Endothelial cell (in vitro differentiated cells): ENCODE data around the gene CDON. TPM values are rescaled to one million over a fixed set of nuclear protein-coding genes. Genes with fewer than 3 reads are reported as not detected.

Source experiments
- DNase-seq: peaks from one replicate; pipeline ENCODE4 v3.0.0; 2021; ENCODE audit warnings: low spot score
- H3K27ac Mint-ChIP-seq: one replicate; pipeline ENCODE4 v1.8.0; 2021; ENCODE audit warnings: mixed read lengths, inconsistent platforms; ENCODE audit not compliant: unreplicated experiment
- H3K27me3 Mint-ChIP-seq: one replicate; pipeline ENCODE4 v1.8.0; 2021; ENCODE audit warnings: mild to moderate bottlenecking, moderate library complexity, mixed read lengths, inconsistent platforms; ENCODE audit not compliant: unreplicated experiment
- H3K36me3 Mint-ChIP-seq: one replicate; pipeline ENCODE4 v1.8.0; 2021; ENCODE audit warnings: mild to moderate bottlenecking, low read depth, mixed read lengths, inconsistent platforms; ENCODE audit not compliant: unreplicated experiment
- H3K4me1 Mint-ChIP-seq: one replicate; pipeline ENCODE4 v1.8.0; 2021; ENCODE audit warnings: mild to moderate bottlenecking, mixed read lengths, inconsistent platforms; ENCODE audit not compliant: unreplicated experiment
- H3K4me3 Mint-ChIP-seq: one replicate; pipeline ENCODE4 v1.8.0; 2021; ENCODE audit warnings: mild to moderate bottlenecking, mixed read lengths, inconsistent platforms; ENCODE audit not compliant: unreplicated experiment
- H3K9me3 Mint-ChIP-seq: one replicate; pipeline ENCODE4 v1.8.0; 2021; ENCODE audit warnings: mixed read lengths, inconsistent platforms; ENCODE audit not compliant: unreplicated experiment
- total RNA-seq: library from RNA; stranded (reverse); fragmentation: NEBNext Ultra II Directional; extraction: Animal tissue kit (Norgen Biotek cat#: 25700); gene quantifications from one replicate; pipeline ENCODE4 v1.2.1, GENCODE V29; 2021; ENCODE audit not compliant: unreplicated experiment
- TF ChIP-seq, protein P1 (sequence below): fragments of 200-600 bp; sonication (generic); IDR thresholded peaks from one replicate; pipeline ENCODE4 v1.5.0; 2021; ENCODE audit warnings: antibody characterized with exemption; ENCODE audit not compliant: unreplicated experiment

CDON gene
- total RNA-seq, 1 donor from 2014 or later: 25.2 TPM

DNA sequence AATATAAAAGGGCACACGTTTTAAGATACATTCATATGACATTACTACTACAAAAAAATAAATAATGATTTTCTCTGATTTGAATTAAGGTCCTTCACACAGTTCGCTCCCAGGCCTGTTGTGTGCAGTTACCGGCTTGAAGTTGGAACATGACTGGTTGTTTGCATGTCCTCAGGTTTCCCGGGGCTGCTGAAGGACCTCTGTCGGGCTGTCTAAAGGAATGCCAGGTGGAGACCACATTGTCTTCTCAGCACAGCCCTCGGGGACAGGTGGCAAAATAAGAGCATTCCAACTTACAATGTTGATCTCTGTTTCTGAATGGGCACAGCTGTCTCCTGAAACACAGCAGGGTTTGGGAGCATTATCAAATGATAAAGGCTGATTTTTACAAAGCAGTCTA, 101.9 kb downstream of the CDON start:
- no peak for DNase-seq
- H3K4me1 Mint-ChIP-seq: no peaks in the 10 kb centered on the region
- no peak overlapping the region for H3K4me3 Mint-ChIP-seq
- H3K9me3 Mint-ChIP-seq: no peaks in the 10 kb centered on the region
- TF ChIP-seq, protein P1, sequence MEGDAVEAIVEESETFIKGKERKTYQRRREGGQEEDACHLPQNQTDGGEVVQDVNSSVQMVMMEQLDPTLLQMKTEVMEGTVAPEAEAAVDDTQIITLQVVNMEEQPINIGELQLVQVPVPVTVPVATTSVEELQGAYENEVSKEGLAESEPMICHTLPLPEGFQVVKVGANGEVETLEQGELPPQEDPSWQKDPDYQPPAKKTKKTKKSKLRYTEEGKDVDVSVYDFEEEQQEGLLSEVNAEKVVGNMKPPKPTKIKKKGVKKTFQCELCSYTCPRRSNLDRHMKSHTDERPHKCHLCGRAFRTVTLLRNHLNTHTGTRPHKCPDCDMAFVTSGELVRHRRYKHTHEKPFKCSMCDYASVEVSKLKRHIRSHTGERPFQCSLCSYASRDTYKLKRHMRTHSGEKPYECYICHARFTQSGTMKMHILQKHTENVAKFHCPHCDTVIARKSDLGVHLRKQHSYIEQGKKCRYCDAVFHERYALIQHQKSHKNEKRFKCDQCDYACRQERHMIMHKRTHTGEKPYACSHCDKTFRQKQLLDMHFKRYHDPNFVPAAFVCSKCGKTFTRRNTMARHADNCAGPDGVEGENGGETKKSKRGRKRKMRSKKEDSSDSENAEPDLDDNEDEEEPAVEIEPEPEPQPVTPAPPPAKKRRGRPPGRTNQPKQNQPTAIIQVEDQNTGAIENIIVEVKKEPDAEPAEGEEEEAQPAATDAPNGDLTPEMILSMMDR: no peak
- H3K27me3 Mint-ChIP-seq: peaks cover 4% of the 10 kb centered on the region
- H3K27ac Mint-ChIP-seq: no peak overlapping the region
- peaks cover 30% of the 10 kb centered on the region for H3K36me3 Mint-ChIP-seq

DNA sequence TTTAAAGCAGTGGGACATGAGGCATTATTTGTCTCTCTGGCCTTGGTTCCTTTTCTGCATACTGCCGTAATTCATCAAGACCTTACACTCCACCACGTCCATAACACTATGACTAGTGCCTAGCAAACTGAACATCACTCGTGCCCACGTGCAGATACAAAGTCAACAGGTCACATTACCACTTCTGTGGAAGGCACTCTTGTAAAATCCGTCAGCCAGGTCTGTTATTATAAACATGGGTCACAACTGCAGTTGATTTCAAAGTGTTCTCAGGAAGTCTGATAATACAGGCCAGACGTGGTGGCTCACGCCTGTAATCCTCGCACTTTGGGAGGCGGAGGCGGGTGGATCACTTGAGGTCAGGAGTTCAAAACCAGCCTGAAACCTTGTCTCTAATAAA, 102.7 kb downstream of the CDON start:
- Mint-ChIP-seq H3K4me1 (no peaks in the 10 kb centered on the region), H3K4me3 (no peak overlapping the region), H3K27ac (no peak overlapping the region), H3K36me3 (peaks cover 35% of the 10 kb centered on the region), H3K9me3 (no peaks in the 10 kb centered on the region), H3K27me3 (peaks cover 4% of the 10 kb centered on the region)
- no peak for DNase-seq
- TF ChIP-seq, protein P1: no peak

DNA sequence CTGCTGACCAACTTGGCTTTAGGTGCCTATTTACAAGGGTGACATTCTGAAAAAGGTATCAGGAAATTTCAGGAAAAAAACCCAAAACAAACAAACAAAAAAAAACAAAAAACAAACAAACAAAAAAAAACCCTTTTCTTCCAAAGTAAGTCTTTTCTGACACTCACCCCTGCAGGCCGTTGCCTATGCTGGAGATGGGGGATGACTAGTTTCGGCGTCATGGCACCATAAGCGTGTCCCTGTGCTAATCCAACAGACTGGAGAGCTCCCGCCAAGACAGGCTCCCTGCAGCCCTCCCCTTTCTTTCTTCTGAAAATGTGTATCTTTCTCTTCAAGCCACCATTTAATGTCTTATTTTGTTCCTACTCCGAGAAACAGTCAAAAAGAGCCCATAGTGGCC, 103.2 kb downstream of the CDON start:
- Mint-ChIP-seq H3K4me1 (no peaks in the 10 kb centered on the region), H3K4me3 (no peak overlapping the region), H3K27me3 (peaks cover 6% of the 10 kb centered on the region), H3K9me3 (no peaks in the 10 kb centered on the region), H3K36me3 (peaks cover 37% of the 10 kb centered on the region), H3K27ac (no peak overlapping the region)
- TF ChIP-seq, protein P1: no peak
- no peak for DNase-seq

DNA sequence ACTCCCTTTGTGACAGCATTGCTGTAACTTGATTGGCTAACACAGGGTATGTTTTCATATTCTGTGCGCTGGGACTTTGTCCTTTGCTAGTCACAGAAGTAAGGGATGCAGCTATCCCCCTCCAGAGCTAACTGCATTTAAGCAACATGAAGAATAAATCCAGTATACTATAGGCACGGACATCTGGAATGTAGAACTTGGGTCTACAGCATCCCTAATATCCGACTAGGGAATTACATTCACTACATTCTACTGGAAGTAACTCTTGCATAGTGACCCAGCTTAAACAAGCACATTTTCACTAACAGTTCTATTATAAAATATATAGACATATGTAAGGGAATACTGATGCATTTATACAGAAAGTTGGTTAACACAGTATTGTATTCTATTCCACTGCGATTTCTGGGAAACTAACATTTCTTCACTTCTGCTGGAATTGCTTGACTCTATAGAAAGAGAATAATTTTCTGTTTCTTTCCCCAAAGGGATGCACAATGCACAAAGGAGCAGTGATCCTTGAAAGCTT, 103.7 kb downstream of the CDON start:
- peaks cover 39% of the 10 kb centered on the region for H3K36me3 Mint-ChIP-seq

DNA sequence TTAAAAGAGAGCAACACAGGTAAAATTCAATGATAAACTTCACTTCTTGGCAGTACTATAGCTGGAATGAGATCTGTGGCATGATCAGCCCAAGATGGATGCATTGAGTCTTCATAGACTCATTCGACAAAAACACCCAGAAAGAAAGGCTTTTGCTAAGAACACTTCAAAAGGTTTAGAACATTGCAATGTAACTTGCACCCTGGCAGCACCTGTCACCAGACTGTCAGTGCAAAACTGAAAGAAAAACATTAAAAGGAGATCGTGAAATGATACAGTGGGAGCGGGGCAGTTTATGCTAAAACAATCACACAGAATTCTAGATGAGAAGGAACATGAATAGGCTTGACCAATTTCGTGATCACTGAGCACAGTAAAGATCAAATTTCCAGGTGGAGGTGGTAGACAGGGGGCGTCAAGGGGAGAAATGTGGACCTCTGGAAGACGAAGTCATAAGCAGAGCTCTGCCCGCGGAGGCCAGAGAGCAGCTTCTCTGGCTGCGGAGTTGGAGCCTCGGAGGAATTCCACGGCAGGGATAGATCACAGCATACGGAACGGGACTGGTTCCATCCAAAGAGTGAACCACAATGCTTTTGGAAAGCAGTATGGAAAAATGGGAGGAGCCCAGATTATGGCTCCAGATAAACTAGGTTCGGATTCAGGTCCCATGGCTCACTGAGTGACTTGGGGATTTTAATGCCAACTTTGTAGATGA, 104.9 kb downstream of the CDON start:
- H3K27me3 Mint-ChIP-seq: peaks cover 9% of the 10 kb centered on the region
- TF ChIP-seq, protein P1: no peak
- H3K36me3 Mint-ChIP-seq: peaks cover 28% of the 10 kb centered on the region
- H3K4me3 Mint-ChIP-seq: no peak overlapping the region
- H3K4me1 Mint-ChIP-seq: no peaks in the 10 kb centered on the region
- H3K9me3 Mint-ChIP-seq: no peaks in the 10 kb centered on the region
- no peak for DNase-seq
- no peak overlapping the region for H3K27ac Mint-ChIP-seq

More for the DNA sequence above, 103.7 kb downstream of the CDON start:
- no peak overlapping the region for H3K27ac Mint-ChIP-seq
- H3K27me3 Mint-ChIP-seq: peaks cover 9% of the 10 kb centered on the region
- DNase-seq: no peak
- H3K4me3 Mint-ChIP-seq: no peak overlapping the region
- H3K9me3 Mint-ChIP-seq: no peaks in the 10 kb centered on the region
- TF ChIP-seq, protein P1: no peak
- no peaks in the 10 kb centered on the region for H3K4me1 Mint-ChIP-seq
